GM12878 (cell line): ENCODE measurements around the gene IKZF1. TPM values are rescaled to one million over a fixed set of nuclear protein-coding genes. Genes with fewer than 3 reads are reported as not detected.

Experiments used
- BCLAF1 ChIP-seq: fragments of 450-650 bp; IDR thresholded peaks from 2 replicates; pipeline ENCODE4 v1.6.1; 2017; ENCODE audit warnings: antibody characterized with exemption, mild to moderate bottlenecking, moderate library complexity
- BMI1 ChIP-seq: fragments of 450-650 bp; IDR thresholded peaks from 2 replicates; pipeline ENCODE4 v1.6.1; 2016; ENCODE audit warnings: mild to moderate bottlenecking, moderate library complexity, borderline replicate concordance
- CTCF ChIP-seq, 3 experiments: IDR thresholded peaks in 2 of 3; conservative IDR thresholded peaks in 1 of 3; 2 replicates each; pipeline ENCODE4 v1.5.1; 2011; ENCODE audit warnings: low read depth in 3 of 3, low read length in 3 of 3, mild to moderate bottlenecking in 3 of 3, control low read depth in 2 of 3, moderate library complexity in 2 of 3, inconsistent platforms in 1 of 3, mixed read lengths in 1 of 3; ENCODE audit not compliant: control insufficient read depth in 2 of 3, insufficient read depth in 1 of 3; ENCODE audit errors: extremely low read depth in 1 of 3
- HDAC2 ChIP-seq: fragments of 200-600 bp; sonication (generic); IDR thresholded peaks from 2 replicates; pipeline ENCODE4 v1.6.1; 2017
- HDGF ChIP-seq: fragments of 450-650 bp; IDR thresholded peaks from 2 replicates; pipeline ENCODE4 v1.6.1; 2016; ENCODE audit warnings: antibody characterized with exemption
- IKZF1 ChIP-seq: fragments of 450-650 bp; conservative IDR thresholded peaks from 2 replicates; pipeline ENCODE4 v1.6.1; 2017; ENCODE audit warnings: antibody characterized with exemption, mild to moderate bottlenecking
- IRF5 ChIP-seq: fragments of 450-650 bp; IDR thresholded peaks from 2 replicates; pipeline ENCODE4 v1.6.1; 2017; ENCODE audit warnings: borderline replicate concordance
- MEF2A ChIP-seq: IDR thresholded peaks from 2 replicates; pipeline ENCODE4 v1.6.1; 2011; ENCODE audit warnings: low read depth, mild to moderate bottlenecking, low read length, moderate library complexity; ENCODE audit not compliant: insufficient read depth
- MTA2 ChIP-seq: fragments of 450-650 bp; IDR thresholded peaks from 2 replicates; pipeline ENCODE4 v1.6.1; 2016; ENCODE audit warnings: low read depth, mild to moderate bottlenecking, moderate library complexity
- MYB ChIP-seq: fragments of 150-350 bp; IDR thresholded peaks from 2 replicates; pipeline ENCODE4 v1.6.1; 2014; ENCODE audit warnings: mild to moderate bottlenecking, low read depth, low read length, borderline replicate concordance
- NR2C2 ChIP-seq: IDR thresholded peaks from 2 replicates; pipeline ENCODE4 v1.6.1; 2011; ENCODE audit warnings: borderline replicate concordance, low read depth; ENCODE audit not compliant: control insufficient read depth, insufficient read length
- POLR2AphosphoS2 ChIP-seq: IDR thresholded peaks from 2 replicates; pipeline ENCODE4 v1.6.1; 2011; ENCODE audit warnings: low read depth, mild to moderate bottlenecking, low read length, improper control_type of control experiment, moderate library complexity
- POLR2AphosphoS5 ChIP-seq: IDR thresholded peaks from 2 replicates; pipeline ENCODE4 v1.6.1; 2011; ENCODE audit warnings: mild to moderate bottlenecking, low read length, inconsistent platforms
- SMARCA5 ChIP-seq: fragments of 450-650 bp; IDR thresholded peaks from 2 replicates; pipeline ENCODE4 v1.6.1; 2017; ENCODE audit warnings: mild to moderate bottlenecking
- SUPT20H ChIP-seq: IDR thresholded peaks from 2 replicates; pipeline ENCODE4 v1.6.1; 2011; ENCODE audit warnings: low read depth, mild to moderate bottlenecking, low read length, moderate library complexity, borderline replicate concordance; ENCODE audit not compliant: control insufficient read depth
- TBL1XR1 ChIP-seq: IDR thresholded peaks from 2 replicates; pipeline ENCODE4 v1.6.1; 2012; ENCODE audit warnings: low read depth, low read length, improper control_type of control experiment
- ZNF592 ChIP-seq: fragments of 450-650 bp; IDR thresholded peaks from 2 replicates; pipeline ENCODE4 v1.6.1; 2017; ENCODE audit warnings: mild to moderate bottlenecking, moderate library complexity
- polyA plus RNA-seq, 11 experiments: library from polyadenylated mRNA; depleted of rRNA in 4 of 11; unstranded in 6 of 11; stranded (reverse) in 5 of 11; fragments of >200 nt; fragmentation: Nextera tagmentation in 4 of 11; fragmentation: Illumina TruSeq in 1 of 11; extraction: Ambion mirVana in 4 of 11; extraction: Trizol in 1 of 11; gene quantifications; 1 replicate in 1 of 11; 2 replicates in 10 of 11; pipeline versions ENCODE4 v1.2.1 to v1.2.3, GENCODE V29; 2011 to 2016; ENCODE audit warnings: inconsistent platforms in 2 of 11, missing spikeins in 2 of 11, low read depth in 1 of 11
- total RNA-seq, 4 experiments: library from RNA; depleted of rRNA in 3 of 4; stranded (reverse); fragments of >200 nt in 3 of 4; fragmentation: Illumina TruSeq in 1 of 4; extraction: Trizol in 1 of 4; gene quantifications; 2 replicates each; pipeline versions ENCODE4 v1.2.1 to v1.2.3, GENCODE V29; 2013 to 2021

Gene IKZF1
- total and polyA plus RNA-seq, 10 of the 15 experiments (the other 5 are each of a cell fraction or from before 2014, with no cell fraction given): 27.2 to 125 (median 71.6) TPM

GRCh38 chr7:50262916-50263690 lies 41.4 kb upstream of the IKZF1 start (continued):
- TF ChIP-seq BCLAF1 (no peak), TBL1XR1 (no peak), HDAC2 (no peak), MTA2 (no peak), MEF2A (no peak), IRF5 (no peak), BMI1 (no peak), POLR2AphosphoS5 (no peak), SMARCA5 (no peak), POLR2AphosphoS2 (no peak), HDGF (no peak), CTCF (IDR thresholded peaks at IDR 0.05 in 2 of 3, conservative IDR thresholded peaks at IDR 0.05 in 1 of 3; ENCODE audit: control insufficient read depth in 2 of 3, extremely low read depth in 1 of 3, insufficient read depth in 1 of 3, low read depth in 3 of 3, low read length in 3 of 3) (no peak), IKZF1 (peak; percentile 73), NR2C2 (no peak), SUPT20H (no peak), MYB (no peak), ZNF592 (no peak)
